Iris pigment epithelial cell (primary cell): Measurements from ENCODE around the gene SLC30A5.

Experiments
- DNase-seq: peaks from one replicate; pipeline ENCODE4 v3.0.0-alpha.2; 2011; ENCODE audit warnings: low read depth

The SLC30A5 gene

DNA sequence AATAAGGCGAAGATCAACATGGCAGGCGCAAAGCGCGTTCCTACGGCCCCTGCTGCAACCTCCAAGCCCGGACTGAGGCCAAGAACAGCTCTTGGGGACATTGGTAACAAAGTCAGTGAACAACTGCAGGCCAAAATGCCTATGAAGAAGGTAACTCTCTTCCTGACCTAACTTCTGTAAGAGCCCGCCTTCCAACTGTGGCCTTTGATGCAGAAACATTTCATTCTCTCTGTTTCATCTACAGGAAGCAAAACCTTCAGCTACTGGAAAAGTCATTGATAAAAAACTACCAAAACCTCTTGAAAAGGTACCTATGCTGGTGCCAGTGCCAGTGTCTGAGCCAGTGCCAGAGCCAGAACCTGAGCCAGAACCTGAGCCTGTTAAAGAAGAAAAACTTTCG is 74.1 kb downstream of the SLC30A5 start:
- DNase-seq, result no peak

DNA sequence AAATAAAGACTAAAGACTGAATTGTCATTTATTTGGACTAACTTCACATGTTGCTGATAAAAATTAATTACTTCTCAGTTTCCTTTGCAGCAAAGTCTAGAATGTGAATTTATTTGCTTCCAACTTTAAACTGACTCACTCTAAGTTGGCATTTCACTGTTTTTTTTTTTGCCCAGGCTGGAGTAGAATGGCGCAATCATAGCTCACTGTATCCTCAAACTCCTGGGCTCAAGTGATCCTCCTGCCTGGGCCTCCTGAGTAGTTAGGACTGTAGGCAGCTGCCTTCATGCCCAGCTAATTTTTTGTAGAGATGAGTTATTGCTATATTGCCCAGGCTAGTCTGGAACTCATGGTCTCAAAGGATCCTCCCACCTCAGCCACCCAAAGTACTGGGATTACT is 76.7 kb downstream of the SLC30A5 start:
- DNase-seq, result no peak

DNA sequence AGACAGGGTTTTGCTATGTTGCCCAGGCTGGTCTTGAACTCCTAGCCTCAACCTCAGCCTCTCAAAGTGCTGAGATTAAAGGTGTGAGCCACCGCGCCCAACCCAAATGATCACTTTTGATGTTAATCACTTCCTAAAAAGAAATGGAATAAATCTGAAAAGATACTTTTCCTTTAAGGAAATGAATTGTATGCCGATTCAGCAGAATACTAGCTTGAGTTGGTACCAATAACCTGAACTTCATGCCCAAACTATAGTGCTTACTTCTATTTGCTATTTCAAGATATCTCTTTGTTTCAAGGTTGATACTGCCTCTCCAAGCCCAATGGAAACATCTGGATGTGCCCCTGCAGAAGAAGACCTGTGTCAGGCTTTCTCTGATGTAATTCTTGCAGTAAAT is 77.2 kb downstream of the SLC30A5 start:
- DNase-seq, result no peak
